T47D (cell line): ENCODE results near the gene MAGOH.

Source experiments
- DNase-seq, 2 experiments: peaks; one replicate each; pipeline versions ENCODE4 v3.0.0 to v3.0.0-alpha.2; 2011 to 2012; ENCODE audit warnings: low read depth in 1 of 2, low spot score in 1 of 2
- JUND ChIP-seq: IDR thresholded peaks from 2 replicates; pipeline ENCODE4 v1.6.1; 2012; ENCODE audit warnings: low read depth
- in situ Hi-C: cut with HindIII; loops from 2 replicates; pipeline ENCODE4 v1.10.0; 2016; ENCODE audit warnings: low sequenced_read_pairs, low pct_unique_long_range_greater_than_20kb

The MAGOH gene

GRCh38 chr1:53262000-53262399 lies 23.7 kb upstream of the MAGOH start:
- TF ChIP-seq JUND = no peak
- DNase-seq = no peak
- in situ Hi-C loops = no loop called here

DNA sequence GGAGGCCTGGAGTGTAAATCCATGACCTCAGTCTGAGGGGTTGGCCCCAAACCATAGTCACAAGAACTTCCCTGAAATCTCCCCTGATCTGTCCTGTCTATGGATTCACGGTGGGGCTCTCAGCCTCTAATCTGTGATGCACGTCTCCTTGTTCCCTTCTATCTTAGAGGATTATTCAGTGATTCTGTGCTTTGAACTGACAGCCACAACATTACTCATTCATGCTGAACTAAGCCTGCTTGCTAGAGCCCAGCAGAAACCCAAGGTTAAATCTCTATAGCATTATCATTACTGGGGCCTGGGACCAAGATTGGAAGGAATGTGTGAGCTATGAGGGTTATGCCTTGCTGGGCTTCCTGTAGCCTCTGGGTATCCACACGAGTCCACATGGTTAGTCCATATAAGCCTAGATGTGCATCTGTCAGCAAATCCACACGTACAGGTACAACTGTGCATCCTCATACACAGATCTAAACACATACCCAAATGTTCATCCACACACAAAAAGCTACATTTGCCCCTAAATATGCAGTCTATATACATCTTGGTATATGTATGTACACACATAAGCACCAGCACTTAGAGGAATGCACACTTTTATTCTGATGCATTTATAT lies 22.4 kb upstream of the MAGOH start:
- TF ChIP-seq JUND = no peak
- DNase-seq = no peak
- in situ Hi-C loops = no loop called here

DNA sequence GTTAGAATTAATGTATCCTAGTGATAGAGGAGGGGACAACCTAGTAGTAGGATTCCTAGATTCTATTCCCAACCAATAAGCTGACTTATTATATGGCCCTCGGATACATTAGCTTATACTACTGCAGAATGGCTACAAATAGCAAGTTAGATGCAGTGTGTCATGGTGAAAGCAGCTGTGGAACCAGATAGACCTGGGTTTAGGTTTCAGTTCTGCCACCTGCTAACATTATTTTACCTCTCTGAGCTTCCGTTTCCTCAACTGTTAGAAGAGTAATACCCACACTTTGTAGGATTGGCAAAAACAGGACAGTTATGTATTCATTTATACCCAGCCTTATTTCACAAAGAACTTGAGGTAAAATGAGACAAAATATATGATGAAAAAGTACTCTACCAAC lies 21.6 kb upstream of the MAGOH start:
- no peak for TF ChIP-seq JUND
- no peak for DNase-seq
- in situ Hi-C loops = no loop called here

DNA sequence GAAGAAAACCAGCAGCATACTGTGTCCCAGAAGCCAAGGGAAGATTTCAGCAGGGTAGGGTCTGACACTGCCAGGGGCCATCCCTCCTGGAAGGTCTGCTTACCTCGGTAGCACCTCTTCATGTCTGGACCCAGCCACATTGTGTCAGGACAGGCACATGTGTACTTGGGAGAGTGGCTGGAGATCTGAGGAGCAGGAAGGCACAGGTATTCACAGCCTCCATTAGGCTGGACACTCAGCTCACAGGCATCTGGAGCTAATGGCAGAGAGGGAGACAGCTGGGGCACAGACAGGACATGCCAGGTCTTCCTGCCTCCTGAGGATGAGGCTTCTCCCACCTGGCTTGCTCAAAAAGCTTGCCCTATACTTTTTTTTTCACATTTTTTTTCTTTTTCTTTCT lies 19.9 kb upstream of the MAGOH start:
- no peak for DNase-seq
- no peak for TF ChIP-seq JUND
- in situ Hi-C loops = no loop called here

DNA sequence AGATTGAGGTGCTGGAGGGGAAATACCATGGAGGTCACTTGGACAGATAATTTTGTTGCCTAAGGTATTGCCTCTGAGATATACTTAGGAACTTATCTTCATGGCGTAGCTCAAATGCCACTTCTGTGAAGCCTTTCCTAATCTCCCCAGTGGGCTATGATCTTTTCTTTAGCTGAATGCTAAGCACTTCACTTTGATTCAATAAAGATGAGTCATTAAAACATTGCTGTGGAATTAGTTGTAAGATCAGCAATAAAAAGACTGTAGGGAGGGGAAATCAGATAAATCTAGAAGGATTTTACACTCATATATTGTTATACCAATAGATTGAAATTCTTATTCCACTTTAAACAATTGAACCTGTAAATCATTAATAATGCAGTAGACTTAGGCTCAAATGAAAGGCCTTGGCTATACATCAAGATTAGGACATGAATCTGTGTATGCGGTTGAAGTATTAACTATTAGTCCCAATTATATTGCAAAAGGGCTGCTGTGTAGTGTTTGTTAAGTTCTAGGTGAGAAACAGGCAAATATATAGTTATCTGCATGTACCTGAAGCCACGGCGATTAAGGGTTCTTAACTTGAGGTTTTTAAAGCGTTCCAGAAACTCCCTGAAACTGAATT lies 19.2 kb upstream of the MAGOH start:
- no peak for DNase-seq

DNA sequence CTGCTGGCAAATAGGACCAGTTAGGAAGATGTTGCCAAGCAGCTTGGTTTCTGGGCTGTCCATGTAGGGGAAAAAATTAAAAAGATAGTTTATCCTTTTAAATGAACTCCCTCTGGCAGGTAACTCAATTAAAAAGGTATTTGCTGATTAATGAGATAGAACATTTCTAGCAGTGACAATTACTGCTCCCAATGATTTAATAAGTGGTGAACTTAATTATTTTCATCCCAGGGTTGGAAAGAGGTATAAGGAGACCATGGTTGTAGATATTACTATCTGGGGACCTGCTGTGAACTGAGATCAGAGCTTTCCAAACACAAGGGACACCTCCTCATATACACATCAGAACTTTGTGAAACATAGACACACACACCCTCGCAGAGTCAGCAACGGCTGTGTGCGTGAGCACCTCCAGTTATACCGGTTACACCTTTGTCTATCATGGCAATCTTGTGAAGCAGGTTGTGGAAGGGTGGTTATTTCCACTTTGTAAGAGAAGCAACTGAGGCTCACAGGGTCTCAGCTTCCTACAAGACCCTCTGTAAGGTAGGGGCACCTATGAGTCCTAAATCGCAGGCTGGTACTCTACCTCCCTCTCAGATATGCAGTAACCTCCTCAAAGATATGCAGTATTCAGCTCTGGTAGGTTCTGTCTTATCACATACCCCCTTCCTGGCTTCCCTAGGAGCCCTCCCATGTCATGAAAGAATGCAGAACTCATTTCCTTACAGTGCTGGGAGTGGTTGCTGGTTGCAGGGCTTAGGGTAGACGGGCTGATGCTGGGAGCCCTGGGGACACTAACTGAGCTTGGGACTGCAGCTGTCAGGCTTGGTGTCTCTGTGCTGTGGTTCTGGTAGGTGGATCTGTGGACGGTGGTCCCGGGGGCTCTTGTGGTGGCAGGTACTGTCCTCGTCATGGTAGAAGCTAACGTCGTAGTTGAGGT lies 18.5 kb upstream of the MAGOH start:
- no peak for TF ChIP-seq JUND
- in situ Hi-C loops = no loop called here
- no peak for DNase-seq

More for the DNA sequence above, 19.2 kb upstream of the MAGOH start:
- in situ Hi-C loops = no loop called here
- TF ChIP-seq JUND = no peak

GRCh38 chr1:53255031-53255430 lies 16.7 kb upstream of the MAGOH start:
- no peak for DNase-seq
- in situ Hi-C loops = no loop called here
- TF ChIP-seq JUND = no peak

DNA sequence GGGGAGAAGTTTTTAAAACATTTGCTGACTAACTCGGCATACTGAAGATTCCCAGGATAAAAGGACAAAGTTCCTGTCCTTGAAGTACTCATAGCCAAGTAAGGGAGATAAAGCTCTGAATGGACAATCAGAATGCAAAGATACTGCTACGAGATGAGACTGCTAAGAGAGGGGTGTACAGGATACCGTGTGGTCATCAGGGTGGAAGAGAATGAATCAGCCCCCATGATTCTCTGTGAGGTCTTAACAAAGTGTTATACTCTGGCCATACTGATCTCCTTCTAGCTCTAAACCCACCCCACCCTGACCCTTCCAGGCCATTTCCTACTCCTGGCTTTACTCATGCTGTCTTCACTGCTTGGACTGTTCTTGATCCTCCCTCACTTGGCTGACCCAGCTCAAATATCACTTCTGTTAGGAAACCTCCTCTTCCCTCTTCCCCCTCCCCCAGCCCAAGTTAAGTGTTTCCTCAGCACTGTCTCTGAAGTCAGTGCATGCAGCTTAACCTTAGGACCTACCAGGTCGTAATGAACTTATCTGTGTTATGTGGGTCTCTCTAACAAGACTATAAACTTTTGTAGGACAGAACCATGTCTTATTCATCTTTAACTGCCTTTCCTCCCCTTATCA lies 15.8 kb upstream of the MAGOH start:
- in situ Hi-C loops = no loop called here
- no peak for DNase-seq
- no peak for TF ChIP-seq JUND

DNA sequence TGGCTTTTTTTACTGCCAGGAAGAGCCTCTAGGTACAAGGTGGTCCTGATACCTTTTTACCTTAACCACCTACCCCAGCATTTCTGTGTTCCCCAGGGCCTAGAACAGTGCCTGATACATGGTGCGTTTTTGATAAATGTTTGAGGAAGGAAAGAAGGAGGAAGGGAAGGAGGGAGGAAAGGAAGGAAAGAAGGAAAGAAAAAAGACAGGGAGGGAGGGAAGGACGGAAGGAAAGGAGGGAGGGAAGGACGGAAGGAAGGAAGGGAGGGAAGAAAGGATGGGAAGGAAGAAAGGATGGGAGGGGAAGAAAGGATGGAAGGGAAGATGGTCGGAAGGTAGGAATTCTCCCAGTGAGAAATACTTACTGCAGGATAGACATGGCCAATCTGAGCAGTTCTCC lies 12.0 kb upstream of the MAGOH start:
- no peak for DNase-seq
- in situ Hi-C loops = no loop called here
- no peak for TF ChIP-seq JUND

GRCh38 chr1:53249706-53250105 lies 11.4 kb upstream of the MAGOH start:
- in situ Hi-C loops = no loop called here
- no peak for TF ChIP-seq JUND
- DNase-seq = no peak

DNA sequence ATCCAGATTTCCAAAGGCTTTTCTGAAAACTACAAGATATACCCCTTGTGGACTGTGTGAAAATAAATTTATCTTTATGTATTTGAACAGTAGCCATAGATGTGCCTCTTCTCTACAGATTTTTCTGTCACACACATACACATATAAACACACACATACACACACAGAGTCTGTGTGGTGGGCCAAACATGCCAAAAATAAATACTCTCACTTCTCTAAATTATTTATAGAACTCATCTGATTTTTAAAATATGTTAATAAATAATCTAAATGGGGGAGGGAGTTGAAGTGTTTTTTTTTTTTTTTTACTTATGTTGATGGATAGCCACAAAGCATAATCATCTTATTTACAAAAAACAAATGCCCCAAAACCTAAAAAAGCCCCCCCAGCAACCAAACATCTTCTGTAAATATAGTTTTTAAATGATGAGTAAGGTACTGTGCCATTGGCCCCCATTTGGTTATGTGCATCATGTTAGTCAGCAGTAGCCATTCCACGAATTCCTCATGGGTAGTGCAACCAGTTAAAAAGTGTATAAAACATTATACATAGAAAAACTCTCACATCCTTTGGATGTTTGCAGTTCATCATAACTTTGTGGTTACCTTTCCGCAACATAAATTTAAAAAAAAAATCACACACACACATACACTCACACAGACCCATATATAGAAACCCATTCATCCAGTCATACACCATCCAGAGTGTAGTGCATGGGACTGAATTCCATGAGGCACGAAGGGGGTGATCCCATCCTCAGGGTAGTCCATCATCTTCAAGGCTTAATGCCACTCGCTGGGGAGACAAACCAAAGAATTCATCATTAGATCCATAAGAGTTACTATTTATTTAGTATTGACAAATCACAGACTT lies 8.2 kb upstream of the MAGOH start:
- no peak for TF ChIP-seq JUND
- in situ Hi-C loops = no loop called here
- DNase-seq = no peak

GRCh38 chr1:53244141-53244540 lies 5.8 kb upstream of the MAGOH start:
- in situ Hi-C loops = no loop called here
- DNase-seq = no peak
- TF ChIP-seq JUND = no peak
